OCI-LY7 (cell line): ENCODE data around the gene AKAP11. TPM values are rescaled to one million over a fixed set of nuclear protein-coding genes. Genes with fewer than 3 reads are reported as not detected.
A peak's percentile ranks its signal among the peaks of the same experiment; 100 is the strongest.

Source experiments
- BruUV-seq: library from RNA; stranded (reverse); fragments of 400-500 nt; replicated peaks from 2 replicates; lab custom pipeline; 2021; lab: Mats Ljungman, UMichigan
- CTCF ChIA-PET: fragments of 300-600 bp; sonication (Branson Sonifier 250); formaldehyde crosslinking; loops from one replicate; lab custom pipeline; 2022; ENCODE audit warnings: antibody characterized with exemption; ENCODE audit not compliant: unreplicated experiment; lab: Charles Lee
- POLR2A ChIA-PET: fragments of 300-600 bp; sonication (Branson Sonifier 250); formaldehyde crosslinking; loops from one replicate; lab custom pipeline; 2022; ENCODE audit warnings: antibody characterized with exemption; lab: Charles Lee
- DNase-seq: peaks from one replicate; pipeline ENCODE4 v3.0.0-alpha.2; 2015; ENCODE audit warnings: low spot score
- H2AFZ ChIP-seq: fragments of 200-600 bp; sonication (generic), shearing (Covaris generic); 2 replicates; pipeline ENCODE4 v1.6.1; 2014; ENCODE audit warnings: mild to moderate bottlenecking, antibody characterized with exemption, low read length, moderate library complexity
- H3K27ac ChIP-seq: fragments of 200-600 bp; sonication (generic); 2 replicates; pipeline ENCODE4 v1.5.1; 2014; ENCODE audit warnings: mixed run types, low read depth, mild to moderate bottlenecking, moderate library complexity, low read length, inconsistent platforms; ENCODE audit not compliant: poor library complexity, severe bottlenecking
- H3K36me3 ChIP-seq: fragments of 200-600 bp; sonication (generic); 2 replicates; pipeline ENCODE4 v1.6.1; 2014; ENCODE audit warnings: mild to moderate bottlenecking, antibody characterized with exemption, low read length, moderate library complexity, mixed read lengths; ENCODE audit not compliant: insufficient read depth
- H3K4me1 ChIP-seq: fragments of 200-600 bp; sonication (generic); 2 replicates; pipeline ENCODE4 v1.5.1; 2014; ENCODE audit warnings: mild to moderate bottlenecking, low read length; ENCODE audit not compliant: insufficient read depth, poor library complexity, severe bottlenecking
- H3K4me2 ChIP-seq: fragments of 200-600 bp; sonication (generic); 2 replicates; pipeline ENCODE4 v1.6.1; 2014; ENCODE audit warnings: mild to moderate bottlenecking, low read length
- H3K4me3 ChIP-seq: fragments of 200-600 bp; sonication (generic); 2 replicates; pipeline ENCODE4 v1.5.1; 2014; ENCODE audit warnings: mild to moderate bottlenecking, low read depth, low read length; ENCODE audit not compliant: poor library complexity, severe bottlenecking
- H3K79me2 ChIP-seq: fragments of 200-600 bp; sonication (generic); 2 replicates; pipeline ENCODE4 v1.6.1; 2016; ENCODE audit warnings: low read depth, mild to moderate bottlenecking, low read length, moderate library complexity, mixed read lengths; ENCODE audit not compliant: insufficient read depth
- H3K9me2 ChIP-seq: fragments of 200-600 bp; sonication (generic); 2 replicates; pipeline ENCODE4 v1.6.1; 2016; ENCODE audit warnings: mild to moderate bottlenecking, low read length, mixed read lengths; ENCODE audit not compliant: insufficient read depth
- H3K9me3 ChIP-seq: fragments of 200-600 bp; sonication (generic); 2 replicates; pipeline ENCODE4 v1.6.1; 2014; ENCODE audit warnings: mild to moderate bottlenecking, mixed run types, low read length, mixed read lengths
- H4K20me1 ChIP-seq: fragments of 200-600 bp; sonication (generic); 2 replicates; pipeline ENCODE4 v1.6.1; 2014; ENCODE audit warnings: mild to moderate bottlenecking, antibody characterized with exemption, low read length, moderate library complexity, mixed read lengths; ENCODE audit not compliant: insufficient read depth
- EZH2phosphoT487 ChIP-seq: fragments of 200-600 bp; sonication (generic); IDR thresholded peaks from 2 replicates; pipeline ENCODE4 v1.6.1; 2018; ENCODE audit warnings: low read depth, borderline replicate concordance, mild to moderate bottlenecking, mixed run types, antibody characterized with exemption, low read length, moderate library complexity, mixed read lengths
- intact Hi-C: fragments of 100-400 bp; cut with micrococcal nuclease; formaldehyde crosslinking; loops from one replicate; pipeline ENCODE4 v1.10.0; 2022; ENCODE audit not compliant: unreplicated experiment
- total RNA-seq, 2 experiments: library from RNA; depleted of rRNA in 1 of 2; stranded (reverse); fragments of >200 nt in 1 of 2; shearing (Covaris generic) in 1 of 2; gene quantifications; 2 replicates each; pipeline ENCODE4 v1.2.3, GENCODE V29; 2014 to 2022
- TF ChIP-seq, protein P1 (sequence below): fragments of 200-600 bp; sonication (generic); conservative IDR thresholded peaks from 2 replicates; pipeline ENCODE4 v1.5.1; 2014; ENCODE audit warnings: mild to moderate bottlenecking, antibody characterized with exemption, low read length, moderate library complexity, mixed read lengths

AKAP11 gene
- total RNA-seq, 2 experiments from 2014 or later = 13.6 to 29.2 TPM

DNA sequence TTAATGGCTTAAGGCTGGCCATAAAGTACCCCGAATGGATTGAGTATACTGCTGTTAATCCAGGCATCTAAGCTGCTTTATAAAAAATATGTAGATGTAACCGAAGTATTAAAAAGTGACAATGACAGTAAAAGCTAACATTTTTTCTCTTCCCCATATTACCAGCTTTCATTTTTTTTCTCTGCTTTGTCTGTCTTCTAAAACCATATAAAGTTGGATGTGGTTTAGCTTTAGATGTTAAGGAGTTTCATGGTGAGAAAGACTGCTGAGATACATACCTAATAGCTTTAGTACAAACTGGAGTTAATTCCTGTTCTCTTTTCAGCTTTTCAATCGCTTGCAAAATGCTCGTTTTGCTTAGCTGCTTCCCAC lies 838 bp downstream of the AKAP11 start:
- peaks cover 49% of the 10 kb centered on the region for H3K4me1 ChIP-seq
- peaks cover 17% of the 10 kb centered on the region; the same call in 1 of the 2 replicates for H3K9me3 ChIP-seq
- ChIA-PET CTCF (no interaction called here), POLR2A (interaction anchor here (0.6 to 1.5 kb wide), 8 partner anchors 9 to 958 kb away, joined by 3 to 4 read pairs (median 3); no protein-coding TSS in a partner anchor)
- intact Hi-C loops = loop anchor here (5.0 to 10.0 kb wide), 5 partner anchors 230 to 972 kb away; no protein-coding TSS in a partner anchor
- H3K27ac ChIP-seq = peak overlapping the region; percentile 75
- H3K79me2 ChIP-seq = peaks cover 55% of the 10 kb centered on the region
- H3K36me3 ChIP-seq = peaks cover 18% of the 10 kb centered on the region
- DNase-seq = no peak
- peak overlapping the region; percentile 82 for H3K4me3 ChIP-seq
- no TSS peak for BruUV-seq
- H4K20me1 ChIP-seq = no peaks in the 10 kb centered on the region
- peak overlapping the region; percentile 55 for H2AFZ ChIP-seq
- no peak for TF ChIP-seq EZH2phosphoT487
- TF ChIP-seq, protein P1, sequence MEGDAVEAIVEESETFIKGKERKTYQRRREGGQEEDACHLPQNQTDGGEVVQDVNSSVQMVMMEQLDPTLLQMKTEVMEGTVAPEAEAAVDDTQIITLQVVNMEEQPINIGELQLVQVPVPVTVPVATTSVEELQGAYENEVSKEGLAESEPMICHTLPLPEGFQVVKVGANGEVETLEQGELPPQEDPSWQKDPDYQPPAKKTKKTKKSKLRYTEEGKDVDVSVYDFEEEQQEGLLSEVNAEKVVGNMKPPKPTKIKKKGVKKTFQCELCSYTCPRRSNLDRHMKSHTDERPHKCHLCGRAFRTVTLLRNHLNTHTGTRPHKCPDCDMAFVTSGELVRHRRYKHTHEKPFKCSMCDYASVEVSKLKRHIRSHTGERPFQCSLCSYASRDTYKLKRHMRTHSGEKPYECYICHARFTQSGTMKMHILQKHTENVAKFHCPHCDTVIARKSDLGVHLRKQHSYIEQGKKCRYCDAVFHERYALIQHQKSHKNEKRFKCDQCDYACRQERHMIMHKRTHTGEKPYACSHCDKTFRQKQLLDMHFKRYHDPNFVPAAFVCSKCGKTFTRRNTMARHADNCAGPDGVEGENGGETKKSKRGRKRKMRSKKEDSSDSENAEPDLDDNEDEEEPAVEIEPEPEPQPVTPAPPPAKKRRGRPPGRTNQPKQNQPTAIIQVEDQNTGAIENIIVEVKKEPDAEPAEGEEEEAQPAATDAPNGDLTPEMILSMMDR = no peak
- H3K4me2 ChIP-seq = peak overlapping the region; percentile 98
- H3K9me2 ChIP-seq = no peaks in the 10 kb centered on the region

- intact Hi-C loops = loop anchor here (5.0 to 10.0 kb wide), 5 partner anchors 232 to 970 kb away; no protein-coding TSS in a partner anchor
- H3K4me1 ChIP-seq = peaks cover 66% of the 10 kb centered on the region
- no peaks in the 10 kb centered on the region for H4K20me1 ChIP-seq
- peak overlapping the region; percentile 98 for H3K4me2 ChIP-seq
- no peak for TF ChIP-seq EZH2phosphoT487
- TF ChIP-seq, protein P1 = no peak
- peak; percentile 12 for DNase-seq
- POLR2A ChIA-PET = interaction anchor here (0.7 to 1.5 kb wide), 2 partner anchors 815 to 1128 kb away, joined by 3 to 4 read pairs; no protein-coding TSS in a partner anchor
- CTCF ChIA-PET = no interaction called here
- H3K36me3 ChIP-seq = peaks cover 26% of the 10 kb centered on the region
- no peaks in the 10 kb centered on the region for H3K9me2 ChIP-seq
- H3K4me3 ChIP-seq = peak overlapping the region; percentile 82
- H3K9me3 ChIP-seq = peaks cover 17% of the 10 kb centered on the region; the same call in 1 of the 2 replicates
- H3K79me2 ChIP-seq = peaks cover 73% of the 10 kb centered on the region
- H3K27ac ChIP-seq = peak overlapping the region; percentile 75
- BruUV-seq = TSS peak; percentile 95
- H2AFZ ChIP-seq = no peak overlapping the region; the same call in 1 of the 2 replicates
These were observed 2.6 kb downstream of the AKAP11 start for GRCh38 chr13:42274386-42275097.
